Transverse colon (tissue), 4 donors: ENCODE results near the gene KIAA0040.

Experiments
- EP300 ChIP-seq: sonication (generic); formaldehyde crosslinking; IDR thresholded peaks from one replicate; pipeline ENCODE4 v1.6.1; 2017; ENCODE audit warnings: antibody characterized with exemption, low read depth
- POLR2A ChIP-seq: fragments of 450-650 bp; IDR thresholded peaks from one replicate; pipeline ENCODE4 v1.6.1; 2016; ENCODE audit warnings: antibody characterized with exemption, mild to moderate bottlenecking, moderate library complexity
- POLR2AphosphoS5 ChIP-seq, 3 donors: sonication (generic); formaldehyde crosslinking; IDR thresholded peaks; one replicate each; pipeline ENCODE4 v1.6.1; 2016; ENCODE audit warnings: antibody characterized with exemption in 3 of 3
- TF ChIP-seq, protein P1 (sequence below), 5 experiments: fragments of 200-600 bp in 3 of 5; fragments of 450-650 bp in 2 of 5; sonication (generic) in 3 of 5; IDR thresholded peaks; 1 replicate in 2 of 5; 2 replicates in 3 of 5; pipeline ENCODE4 v1.5.1; 2016 to 2017; ENCODE audit warnings: antibody characterized with exemption in 5 of 5, inconsistent platforms in 3 of 5, mild to moderate bottlenecking in 2 of 5, moderate library complexity in 1 of 5

DNA sequence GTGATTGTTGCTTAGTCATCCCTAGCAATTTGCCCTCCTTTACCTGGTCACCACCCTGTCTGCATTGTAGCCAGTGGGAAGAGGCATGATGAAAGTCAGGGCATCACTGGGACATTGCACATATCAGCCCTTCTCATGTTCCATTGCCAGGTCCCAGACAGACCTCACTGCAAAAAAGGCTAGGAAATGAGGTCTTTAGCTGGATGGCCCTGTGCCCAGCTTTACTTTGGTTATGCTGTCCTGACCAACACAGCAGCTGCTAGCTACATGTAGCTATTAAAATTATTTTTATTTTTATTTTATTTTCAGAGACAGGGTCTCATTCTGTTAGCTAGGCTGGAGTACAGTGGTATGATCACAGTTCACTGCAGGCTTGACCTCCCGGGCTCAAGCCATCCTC is 72.1 kb downstream of the KIAA0040 start:
- TF ChIP-seq POLR2A, result no peak
- no peak for TF ChIP-seq EP300
- TF ChIP-seq, protein P1, sequence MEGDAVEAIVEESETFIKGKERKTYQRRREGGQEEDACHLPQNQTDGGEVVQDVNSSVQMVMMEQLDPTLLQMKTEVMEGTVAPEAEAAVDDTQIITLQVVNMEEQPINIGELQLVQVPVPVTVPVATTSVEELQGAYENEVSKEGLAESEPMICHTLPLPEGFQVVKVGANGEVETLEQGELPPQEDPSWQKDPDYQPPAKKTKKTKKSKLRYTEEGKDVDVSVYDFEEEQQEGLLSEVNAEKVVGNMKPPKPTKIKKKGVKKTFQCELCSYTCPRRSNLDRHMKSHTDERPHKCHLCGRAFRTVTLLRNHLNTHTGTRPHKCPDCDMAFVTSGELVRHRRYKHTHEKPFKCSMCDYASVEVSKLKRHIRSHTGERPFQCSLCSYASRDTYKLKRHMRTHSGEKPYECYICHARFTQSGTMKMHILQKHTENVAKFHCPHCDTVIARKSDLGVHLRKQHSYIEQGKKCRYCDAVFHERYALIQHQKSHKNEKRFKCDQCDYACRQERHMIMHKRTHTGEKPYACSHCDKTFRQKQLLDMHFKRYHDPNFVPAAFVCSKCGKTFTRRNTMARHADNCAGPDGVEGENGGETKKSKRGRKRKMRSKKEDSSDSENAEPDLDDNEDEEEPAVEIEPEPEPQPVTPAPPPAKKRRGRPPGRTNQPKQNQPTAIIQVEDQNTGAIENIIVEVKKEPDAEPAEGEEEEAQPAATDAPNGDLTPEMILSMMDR (IDR thresholded peaks at IDR 0.05), result no peak
- no peak for TF ChIP-seq POLR2AphosphoS5 (IDR thresholded peaks at IDR 0.05)
